Measurements from ENCODE around the gene B4GALT7. TPM values are rescaled to one million over a fixed set of nuclear protein-coding genes. Genes with fewer than 3 reads are reported as not detected.

Gene B4GALT7
- polyA plus RNA-seq, 1 of the 3 experiments (the other 2 are of a cell fraction): 37.5 TPM

DNA sequence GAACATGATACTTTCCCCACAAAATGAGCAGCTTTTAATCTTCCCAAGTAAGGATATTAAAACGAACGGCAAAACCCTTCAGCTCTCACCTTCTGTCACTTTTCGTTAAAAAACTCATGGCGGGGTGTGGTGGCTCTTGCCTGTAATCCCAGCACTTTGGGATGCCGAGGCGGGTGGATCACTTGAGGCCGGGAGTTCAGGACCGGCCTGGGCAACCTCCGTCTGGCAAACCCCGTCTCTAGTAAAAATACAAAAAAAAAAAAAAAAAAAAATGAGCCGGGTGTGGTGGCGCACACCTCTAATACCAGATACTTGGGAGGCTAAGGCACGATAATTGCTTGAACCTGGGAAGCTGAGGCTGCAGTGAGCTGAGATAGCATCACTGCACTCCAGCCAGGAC lies 7.0 kb upstream of the B4GALT7 start:
- WGBS (ENCODE audit: low lambda C conversion rate): 55% methylated on average over 13 of the region's 13 CpGs
- no peak for TF ChIP-seq RXRA (IDR thresholded peaks at IDR 0.05; ENCODE audit: borderline replicate concordance, low read depth)
- no peak for TF ChIP-seq POLR2AphosphoS5 (IDR thresholded peaks at IDR 0.05; ENCODE audit: low read depth, low read length)
- TF ChIP-seq, protein P1, sequence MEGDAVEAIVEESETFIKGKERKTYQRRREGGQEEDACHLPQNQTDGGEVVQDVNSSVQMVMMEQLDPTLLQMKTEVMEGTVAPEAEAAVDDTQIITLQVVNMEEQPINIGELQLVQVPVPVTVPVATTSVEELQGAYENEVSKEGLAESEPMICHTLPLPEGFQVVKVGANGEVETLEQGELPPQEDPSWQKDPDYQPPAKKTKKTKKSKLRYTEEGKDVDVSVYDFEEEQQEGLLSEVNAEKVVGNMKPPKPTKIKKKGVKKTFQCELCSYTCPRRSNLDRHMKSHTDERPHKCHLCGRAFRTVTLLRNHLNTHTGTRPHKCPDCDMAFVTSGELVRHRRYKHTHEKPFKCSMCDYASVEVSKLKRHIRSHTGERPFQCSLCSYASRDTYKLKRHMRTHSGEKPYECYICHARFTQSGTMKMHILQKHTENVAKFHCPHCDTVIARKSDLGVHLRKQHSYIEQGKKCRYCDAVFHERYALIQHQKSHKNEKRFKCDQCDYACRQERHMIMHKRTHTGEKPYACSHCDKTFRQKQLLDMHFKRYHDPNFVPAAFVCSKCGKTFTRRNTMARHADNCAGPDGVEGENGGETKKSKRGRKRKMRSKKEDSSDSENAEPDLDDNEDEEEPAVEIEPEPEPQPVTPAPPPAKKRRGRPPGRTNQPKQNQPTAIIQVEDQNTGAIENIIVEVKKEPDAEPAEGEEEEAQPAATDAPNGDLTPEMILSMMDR (IDR thresholded peaks at IDR 0.05): no peak
- TF ChIP-seq, protein P2, sequence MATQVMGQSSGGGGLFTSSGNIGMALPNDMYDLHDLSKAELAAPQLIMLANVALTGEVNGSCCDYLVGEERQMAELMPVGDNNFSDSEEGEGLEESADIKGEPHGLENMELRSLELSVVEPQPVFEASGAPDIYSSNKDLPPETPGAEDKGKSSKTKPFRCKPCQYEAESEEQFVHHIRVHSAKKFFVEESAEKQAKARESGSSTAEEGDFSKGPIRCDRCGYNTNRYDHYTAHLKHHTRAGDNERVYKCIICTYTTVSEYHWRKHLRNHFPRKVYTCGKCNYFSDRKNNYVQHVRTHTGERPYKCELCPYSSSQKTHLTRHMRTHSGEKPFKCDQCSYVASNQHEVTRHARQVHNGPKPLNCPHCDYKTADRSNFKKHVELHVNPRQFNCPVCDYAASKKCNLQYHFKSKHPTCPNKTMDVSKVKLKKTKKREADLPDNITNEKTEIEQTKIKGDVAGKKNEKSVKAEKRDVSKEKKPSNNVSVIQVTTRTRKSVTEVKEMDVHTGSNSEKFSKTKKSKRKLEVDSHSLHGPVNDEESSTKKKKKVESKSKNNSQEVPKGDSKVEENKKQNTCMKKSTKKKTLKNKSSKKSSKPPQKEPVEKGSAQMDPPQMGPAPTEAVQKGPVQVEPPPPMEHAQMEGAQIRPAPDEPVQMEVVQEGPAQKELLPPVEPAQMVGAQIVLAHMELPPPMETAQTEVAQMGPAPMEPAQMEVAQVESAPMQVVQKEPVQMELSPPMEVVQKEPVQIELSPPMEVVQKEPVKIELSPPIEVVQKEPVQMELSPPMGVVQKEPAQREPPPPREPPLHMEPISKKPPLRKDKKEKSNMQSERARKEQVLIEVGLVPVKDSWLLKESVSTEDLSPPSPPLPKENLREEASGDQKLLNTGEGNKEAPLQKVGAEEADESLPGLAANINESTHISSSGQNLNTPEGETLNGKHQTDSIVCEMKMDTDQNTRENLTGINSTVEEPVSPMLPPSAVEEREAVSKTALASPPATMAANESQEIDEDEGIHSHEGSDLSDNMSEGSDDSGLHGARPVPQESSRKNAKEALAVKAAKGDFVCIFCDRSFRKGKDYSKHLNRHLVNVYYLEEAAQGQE (IDR thresholded peaks at IDR 0.05; ENCODE audit: low read depth, low read length): no peak
- no peak for TF ChIP-seq NRF1 (IDR thresholded peaks at IDR 0.05; ENCODE audit: low read depth, low read length)
- TF ChIP-seq, protein P3, sequence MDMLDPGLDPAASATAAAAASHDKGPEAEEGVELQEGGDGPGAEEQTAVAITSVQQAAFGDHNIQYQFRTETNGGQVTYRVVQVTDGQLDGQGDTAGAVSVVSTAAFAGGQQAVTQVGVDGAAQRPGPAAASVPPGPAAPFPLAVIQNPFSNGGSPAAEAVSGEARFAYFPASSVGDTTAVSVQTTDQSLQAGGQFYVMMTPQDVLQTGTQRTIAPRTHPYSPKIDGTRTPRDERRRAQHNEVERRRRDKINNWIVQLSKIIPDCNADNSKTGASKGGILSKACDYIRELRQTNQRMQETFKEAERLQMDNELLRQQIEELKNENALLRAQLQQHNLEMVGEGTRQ (IDR thresholded peaks at IDR 0.05; ENCODE audit: borderline replicate concordance, low read depth, low read length): no peak
- TF ChIP-seq, protein P4, sequence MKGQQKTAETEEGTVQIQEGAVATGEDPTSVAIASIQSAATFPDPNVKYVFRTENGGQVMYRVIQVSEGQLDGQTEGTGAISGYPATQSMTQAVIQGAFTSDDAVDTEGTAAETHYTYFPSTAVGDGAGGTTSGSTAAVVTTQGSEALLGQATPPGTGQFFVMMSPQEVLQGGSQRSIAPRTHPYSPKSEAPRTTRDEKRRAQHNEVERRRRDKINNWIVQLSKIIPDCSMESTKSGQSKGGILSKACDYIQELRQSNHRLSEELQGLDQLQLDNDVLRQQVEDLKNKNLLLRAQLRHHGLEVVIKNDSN (IDR thresholded peaks at IDR 0.05; ENCODE audit: borderline replicate concordance, low read depth): no peak
- no peak for TF ChIP-seq RAD21 (IDR thresholded peaks at IDR 0.05; ENCODE audit: low read length)
- TF ChIP-seq GATA2 (CRISPR knock-in tag; IDR thresholded peaks at IDR 0.05): no peak
- TF ChIP-seq, protein P5, sequence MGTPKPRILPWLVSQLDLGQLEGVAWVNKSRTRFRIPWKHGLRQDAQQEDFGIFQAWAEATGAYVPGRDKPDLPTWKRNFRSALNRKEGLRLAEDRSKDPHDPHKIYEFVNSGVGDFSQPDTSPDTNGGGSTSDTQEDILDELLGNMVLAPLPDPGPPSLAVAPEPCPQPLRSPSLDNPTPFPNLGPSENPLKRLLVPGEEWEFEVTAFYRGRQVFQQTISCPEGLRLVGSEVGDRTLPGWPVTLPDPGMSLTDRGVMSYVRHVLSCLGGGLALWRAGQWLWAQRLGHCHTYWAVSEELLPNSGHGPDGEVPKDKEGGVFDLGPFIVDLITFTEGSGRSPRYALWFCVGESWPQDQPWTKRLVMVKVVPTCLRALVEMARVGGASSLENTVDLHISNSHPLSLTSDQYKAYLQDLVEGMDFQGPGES (IDR thresholded peaks at IDR 0.05; ENCODE audit: low read depth, low read length): no peak
- no peak for TF ChIP-seq GABPA (IDR thresholded peaks at IDR 0.05; ENCODE audit: low read depth)
- TF ChIP-seq, protein P6, sequence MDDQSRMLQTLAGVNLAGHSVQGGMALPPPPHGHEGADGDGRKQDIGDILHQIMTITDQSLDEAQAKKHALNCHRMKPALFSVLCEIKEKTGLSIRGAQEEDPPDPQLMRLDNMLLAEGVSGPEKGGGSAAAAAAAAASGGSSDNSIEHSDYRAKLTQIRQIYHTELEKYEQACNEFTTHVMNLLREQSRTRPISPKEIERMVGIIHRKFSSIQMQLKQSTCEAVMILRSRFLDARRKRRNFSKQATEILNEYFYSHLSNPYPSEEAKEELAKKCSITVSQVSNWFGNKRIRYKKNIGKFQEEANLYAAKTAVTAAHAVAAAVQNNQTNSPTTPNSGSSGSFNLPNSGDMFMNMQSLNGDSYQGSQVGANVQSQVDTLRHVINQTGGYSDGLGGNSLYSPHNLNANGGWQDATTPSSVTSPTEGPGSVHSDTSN (IDR thresholded peaks at IDR 0.05): no peak
- TF ChIP-seq MXI1 (IDR thresholded peaks at IDR 0.05; ENCODE audit: low read depth, low read length): no peak
- no peak for TF ChIP-seq TCF12 (IDR thresholded peaks at IDR 0.05)
- TF ChIP-seq RFX5 (IDR thresholded peaks at IDR 0.05; ENCODE audit: low read length): no peak
- no peak for TF ChIP-seq SMC3 (IDR thresholded peaks at IDR 0.05; ENCODE audit: low read depth, low read length)
- no peak for TF ChIP-seq JUND (IDR thresholded peaks at IDR 0.05)
- no peak for TF ChIP-seq NFIC (IDR thresholded peaks at IDR 0.05; ENCODE audit: borderline replicate concordance)
- Histone ChIP-seq H3K9ac (peak overlapping the region; percentile 83), H3K4me3 (ENCODE audit: low read depth in 2 of 2, low read length in 1 of 2) (peak overlapping the region; percentile 69 to 86), H3F3A (replicated peaks; ENCODE audit: insufficient read depth) (peaks cover 15% of the 10 kb centered on the region), H4K20me1 (ENCODE audit: insufficient read depth) (peaks cover 6% of the 10 kb centered on the region; the same call in 1 of the 2 replicates), H3K9me3 (no peaks in the 10 kb centered on the region), H3K4me1 (ENCODE audit: control insufficient read depth in 1 of 2, insufficient read depth in 2 of 2, low read depth in 1 of 2, low read length in 1 of 2) (peaks cover 7 to 9% of the 10 kb centered on the region in 2 experiments; a peak in 2 of 4 replicates), H3K9me2 (no peaks in the 10 kb centered on the region), H2AFZ (ENCODE audit: low read depth) (no peak overlapping the region), H3K79me2 (ENCODE audit: insufficient read depth) (peaks cover 24% of the 10 kb centered on the region), H3K27me3 (ENCODE audit: insufficient read depth) (peaks cover 12% of the 10 kb centered on the region), H3K27ac (ENCODE audit: low read depth in 2 of 2, low read length in 1 of 2) (peak overlapping the region in 1 of 2 experiments; percentile 57; a peak in 1 of 4 replicates), H3K36me3 (replicated peaks in 1 of 2; ENCODE audit: control insufficient read depth in 1 of 2, insufficient read depth in 2 of 2, low read length in 1 of 2) (peaks cover 34 to 41% of the 10 kb centered on the region in 2 experiments), H3K4me2 (peak overlapping the region; percentile 77)
- DNase-seq: no peak
- ChIA-PET CTCF (interaction anchor here (1.2 kb wide), 2 partner anchors 15 to 483 kb away, joined by 4 to 6 read pairs; no protein-coding TSS in a partner anchor), POLR2A (interaction anchor here (0.8 to 1.4 kb wide), 2 partner anchors 9 to 15 kb away, joined by 4 read pairs; no protein-coding TSS in a partner anchor)
